Keratinocyte (primary cell): ENCODE data around the gene KCTD13. TPM values are rescaled to one million over a fixed set of nuclear protein-coding genes. Genes with fewer than 3 reads are reported as not detected.

ENCODE experiments used
- DNase-seq: peaks from one replicate; pipeline ENCODE4 v3.0.0-alpha.2; 2011; ENCODE audit warnings: low read depth, missing footprints, low spot score
- FAIRE-seq: peaks from 2 replicates; lab custom pipeline; 2011; peaks lifted over from hg19 to GRCh38; lab: Jason Lieb, UNC
- H2AFZ ChIP-seq: 2 replicates; pipeline ENCODE4 v1.6.0; 2012; ENCODE audit warnings: low read length, control low read depth, inconsistent platforms; ENCODE audit not compliant: control insufficient read depth
- H3K27ac ChIP-seq: 2 replicates; pipeline ENCODE4 v1.5.1; 2011; ENCODE audit warnings: low read length; ENCODE audit not compliant: control insufficient read depth, insufficient read depth
- H3K27me3 ChIP-seq: 3 replicates; pipeline ENCODE4 v1.6.0; 2011; ENCODE audit warnings: low read length; ENCODE audit not compliant: control insufficient read depth, insufficient read depth; ENCODE audit errors: extremely low read depth
- H3K36me3 ChIP-seq, 2 experiments: 2 replicates in 1 of 2; 3 replicates in 1 of 2; pipeline ENCODE4 v1.5.1; 2011; ENCODE audit warnings: low read length in 2 of 2, mild to moderate bottlenecking in 1 of 2; ENCODE audit not compliant: control insufficient read depth in 2 of 2, insufficient read depth in 2 of 2; ENCODE audit errors: extremely low read depth in 1 of 2
- H3K4me1 ChIP-seq: 3 replicates; pipeline ENCODE4 v1.5.1; 2011; ENCODE audit warnings: low read length; ENCODE audit not compliant: control insufficient read depth, insufficient read depth; ENCODE audit errors: extremely low read depth
- H3K4me2 ChIP-seq: 3 replicates; pipeline ENCODE4 v1.6.0; 2011; ENCODE audit warnings: low read depth, low read length; ENCODE audit not compliant: control insufficient read depth, insufficient read depth; ENCODE audit errors: extremely low read depth
- H3K4me3 ChIP-seq, 3 experiments: fragments of 200-600 bp in 1 of 3; sonication (generic) in 1 of 3; 2 replicates in 2 of 3; 3 replicates in 1 of 3; pipeline ENCODE4 v1.5.1; 2011 to 2016; ENCODE audit warnings: low read length in 3 of 3, mild to moderate bottlenecking in 3 of 3, control low read depth in 2 of 3, inconsistent platforms in 1 of 3, low read depth in 1 of 3, mixed read lengths in 1 of 3, mixed run types in 1 of 3, moderate library complexity in 1 of 3; ENCODE audit not compliant: control insufficient read depth in 2 of 3, insufficient read depth in 2 of 3; ENCODE audit errors: extremely low read depth in 1 of 3
- H3K79me2 ChIP-seq: 2 replicates; pipeline ENCODE4 v1.6.0; 2012; ENCODE audit warnings: low read length; ENCODE audit not compliant: control insufficient read depth, insufficient read depth
- H3K9ac ChIP-seq: 3 replicates; pipeline ENCODE4 v1.6.0; 2011; ENCODE audit warnings: low read length; ENCODE audit not compliant: control insufficient read depth, insufficient read depth; ENCODE audit errors: extremely low read depth
- H3K9me1 ChIP-seq: 3 replicates; pipeline ENCODE4 v1.6.0; 2011; ENCODE audit warnings: low read length; ENCODE audit not compliant: control insufficient read depth, insufficient read depth; ENCODE audit errors: extremely low read depth
- H3K9me3 ChIP-seq: 2 replicates; pipeline ENCODE4 v1.5.1; 2012; ENCODE audit warnings: low read depth, low read length; ENCODE audit not compliant: control insufficient read depth
- H4K20me1 ChIP-seq: 3 replicates; pipeline ENCODE4 v1.6.0; 2011; ENCODE audit warnings: low read length; ENCODE audit not compliant: control insufficient read depth, insufficient read depth; ENCODE audit errors: extremely low read depth
- CTCF ChIP-seq, 3 experiments: IDR thresholded peaks in 1 of 3; conservative IDR thresholded peaks in 1 of 3; optimal IDR thresholded peaks in 1 of 3; 2 replicates in 2 of 3; 3 replicates in 1 of 3; pipeline versions ENCODE3 to v1.5.1; 2011; ENCODE audit warnings: low read length in 3 of 3, mild to moderate bottlenecking in 3 of 3, moderate library complexity in 2 of 3, control low read depth in 1 of 3, inconsistent platforms in 1 of 3; ENCODE audit not compliant: insufficient read depth in 2 of 3; ENCODE audit errors: extremely low read depth in 1 of 3
- EZH2 ChIP-seq: IDR thresholded peaks from one replicate; pipeline ENCODE4 v1.6.1; 2012; ENCODE audit warnings: inconsistent platforms, mild to moderate bottlenecking, low read length, moderate library complexity
- dilution Hi-C: fragments of 300-500 bp; cut with MboI; formaldehyde crosslinking; loops from one replicate; pipeline ENCODE4 v1.7.0; 2020; ENCODE audit warnings: low sequenced_read_pairs; ENCODE audit not compliant: extremely low pct_ligation_motif_present
- polyA plus RNA-seq, 5 experiments: library from polyadenylated mRNA; depleted of rRNA in 3 of 5; stranded (reverse) in 3 of 5; stranded (forward) in 1 of 5; unstranded in 1 of 5; fragments of >200 nt; gene quantifications; 1 replicate in 1 of 5; 2 replicates in 3 of 5; 3 replicates in 1 of 5; pipeline versions ENCODE4 v1.2.1 to v1.2.3, GENCODE V29; 2011 to 2012; ENCODE audit warnings: missing spikeins in 2 of 5, low read depth in 1 of 5, low replicate concordance in 1 of 5

The KCTD13 gene
- polyA plus RNA-seq, 1 donor (not counting 4 experiments of a cell fraction or from before 2014, with no cell fraction given): 9.2 TPM

GRCh38 chr16:29863669-29863984 is 62.4 kb downstream of the KCTD13 start:
- dilution Hi-C loops: no loop called here
- H3K79me2 ChIP-seq: peaks cover 8% of the 10 kb centered on the region
- peak overlapping the region; percentile 96 for H3K27ac ChIP-seq
- peak overlapping the region; percentile 90 for H3K9ac ChIP-seq
- peak overlapping the region; percentile 88 for H3K4me2 ChIP-seq
- H3K27me3 ChIP-seq: no peaks in the 10 kb centered on the region
- TF ChIP-seq EZH2 (no peak), CTCF (optimal IDR thresholded peaks at IDR 0.05 in 1 of 3, IDR thresholded peaks at IDR 0.05 in 1 of 3, conservative IDR thresholded peaks at IDR 0.05 in 1 of 3; ENCODE audit: extremely low read depth in 1 of 3, insufficient read depth in 2 of 3, low read length in 3 of 3) (no peak)
- H3K4me3 ChIP-seq: peak overlapping the region; percentile 62 to 87 (median 72)
- peak overlapping the region; percentile 90 for H2AFZ ChIP-seq
- DNase-seq (no peak), FAIRE-seq (no peak)
- peaks cover 6% of the 10 kb centered on the region for H3K4me1 ChIP-seq
- no peaks in the 10 kb centered on the region for H4K20me1 ChIP-seq
- H3K36me3 ChIP-seq: peaks cover 5 to 12% of the 10 kb centered on the region in 2 experiments
- no peaks in the 10 kb centered on the region for H3K9me3 ChIP-seq
- no peaks in the 10 kb centered on the region for H3K9me1 ChIP-seq

GRCh38 chr16:29862884-29863668 is 63.0 kb downstream of the KCTD13 start, which contains the start of gene CDIPT:
CDIPT (minus strand) TSS chr16:29863226; CDS start chr16:29862857, 369 bp downstream.
- Histone ChIP-seq H3K9ac (peak within 1 kb of the TSS; percentile 90), H3K27ac (peak within 1 kb of the TSS; percentile 96), H3K4me2 (peak within 1 kb of the TSS; percentile 88), H2AFZ (peak within 1 kb of the TSS; percentile 90), H4K20me1 (no peaks in the 10 kb centered on the region), H3K36me3 (peaks cover 9 to 13% of the 10 kb centered on the region in 2 experiments), H3K4me1 (peaks cover 6% of the 10 kb centered on the region), H3K79me2 (peaks cover 8% of the 10 kb centered on the region), H3K9me3 (no peaks in the 10 kb centered on the region), H3K4me3 (peak within 1 kb of the TSS; percentile 72 to 94 (median 87)), H3K9me1 (no peaks in the 10 kb centered on the region), H3K27me3 (no peaks in the 10 kb centered on the region)
- TF ChIP-seq CTCF (optimal IDR thresholded peaks at IDR 0.05 in 1 of 3, IDR thresholded peaks at IDR 0.05 in 1 of 3, conservative IDR thresholded peaks at IDR 0.05 in 1 of 3; ENCODE audit: extremely low read depth in 1 of 3, insufficient read depth in 2 of 3, low read length in 3 of 3) (peak; percentile 78 to 88 (median 78)), EZH2 (no peak)
- dilution Hi-C loops: no loop called here
- DNase-seq (peak; percentile 79), FAIRE-seq (peak; percentile 88)
